ENCODE results near the gene GPR153.

The GPR153 gene

DNA sequence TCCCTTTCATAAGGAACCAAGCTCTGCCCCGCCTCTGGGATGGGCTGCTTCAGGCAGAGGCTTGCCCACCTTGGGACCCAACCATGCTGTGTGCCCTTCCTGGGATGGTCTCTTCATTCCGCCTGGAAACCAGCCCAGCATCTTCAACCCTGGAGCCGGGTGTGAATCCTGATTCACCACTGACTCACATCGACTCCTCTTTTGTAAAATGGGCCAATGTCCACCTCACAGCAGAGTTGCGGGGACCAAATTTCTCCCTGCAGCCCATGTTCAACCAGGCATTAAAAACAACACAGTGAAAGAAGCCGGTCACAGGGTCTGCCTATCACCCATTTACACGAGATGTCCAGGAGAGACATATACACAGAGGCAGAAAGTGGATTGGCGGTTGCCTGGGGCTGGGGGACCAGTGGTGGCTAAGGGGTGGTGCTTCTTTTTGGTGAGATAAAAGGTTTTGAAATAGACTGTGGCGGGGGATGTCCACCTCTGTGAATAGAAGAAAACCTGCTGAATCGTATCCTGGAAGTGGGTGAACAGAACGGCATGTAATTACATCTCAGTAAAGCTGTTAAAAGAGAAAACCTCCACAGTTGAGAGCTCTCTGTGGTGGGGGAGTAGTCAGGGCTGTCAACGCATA, 6.9 kb upstream of the GPR153 start:
- no peak for DNase-seq

DNA sequence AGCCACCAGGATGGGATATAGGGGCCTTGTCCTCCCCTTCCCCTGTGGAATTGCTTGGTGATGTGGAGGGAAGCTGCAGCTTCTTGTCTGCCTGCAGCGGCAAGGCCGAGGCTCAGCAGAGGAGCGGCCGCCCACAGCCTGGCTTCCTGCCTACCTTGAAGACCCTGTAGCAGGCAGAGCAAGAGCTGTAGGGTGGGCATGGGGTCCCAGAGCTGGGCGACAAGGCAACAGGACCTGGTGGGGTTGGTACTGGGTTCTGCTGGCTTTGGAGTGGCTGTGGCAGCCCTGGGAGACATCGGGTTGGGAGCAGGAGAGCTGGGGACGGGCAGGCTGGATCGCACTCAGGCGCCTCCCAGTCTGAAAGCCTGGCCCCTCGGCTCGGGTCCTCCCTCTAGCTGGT, 5.7 kb upstream of the GPR153 start:
- no peak for DNase-seq

DNA sequence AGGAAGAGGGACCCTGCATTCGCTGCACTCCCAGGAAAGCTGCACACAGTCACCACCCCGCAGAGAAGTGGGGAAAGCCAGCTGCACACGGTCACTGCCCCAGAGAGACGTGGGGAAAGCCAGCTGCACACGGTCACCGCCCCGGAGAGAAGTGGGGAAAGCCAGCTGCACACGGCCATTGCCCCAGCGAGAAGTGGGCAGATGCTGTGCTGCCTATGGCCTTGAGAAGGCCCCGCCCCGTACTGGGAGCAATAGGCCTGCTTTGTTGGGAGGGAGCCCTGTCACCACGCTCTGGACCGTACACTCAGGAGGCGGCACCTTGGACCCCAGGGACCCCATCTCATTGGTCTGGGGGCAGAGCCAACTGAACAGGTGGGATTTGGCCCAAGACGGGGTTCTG, 4.3 kb upstream of the GPR153 start:
- DNase-seq: no peak

DNA sequence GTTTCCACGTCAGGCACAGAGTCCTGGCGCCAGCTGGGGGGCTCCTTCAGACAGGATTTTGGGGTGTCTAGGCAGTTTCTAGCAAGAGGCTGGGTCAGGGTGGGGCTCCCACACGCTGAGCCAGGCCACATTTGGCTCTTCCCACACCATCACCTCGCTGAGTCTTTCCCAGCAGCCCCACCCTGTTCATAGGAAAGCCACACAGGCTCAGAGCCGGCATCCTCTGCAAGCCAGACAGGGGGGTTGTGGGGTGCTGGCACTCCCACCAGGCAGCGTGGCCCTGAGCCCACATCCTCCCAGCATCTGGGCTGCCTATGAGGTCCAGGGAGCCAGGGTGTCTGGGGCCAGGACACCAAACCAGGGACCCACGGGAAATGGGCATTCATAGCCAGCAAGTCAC, 2.8 kb upstream of the GPR153 start:
- no peak for DNase-seq

DNA sequence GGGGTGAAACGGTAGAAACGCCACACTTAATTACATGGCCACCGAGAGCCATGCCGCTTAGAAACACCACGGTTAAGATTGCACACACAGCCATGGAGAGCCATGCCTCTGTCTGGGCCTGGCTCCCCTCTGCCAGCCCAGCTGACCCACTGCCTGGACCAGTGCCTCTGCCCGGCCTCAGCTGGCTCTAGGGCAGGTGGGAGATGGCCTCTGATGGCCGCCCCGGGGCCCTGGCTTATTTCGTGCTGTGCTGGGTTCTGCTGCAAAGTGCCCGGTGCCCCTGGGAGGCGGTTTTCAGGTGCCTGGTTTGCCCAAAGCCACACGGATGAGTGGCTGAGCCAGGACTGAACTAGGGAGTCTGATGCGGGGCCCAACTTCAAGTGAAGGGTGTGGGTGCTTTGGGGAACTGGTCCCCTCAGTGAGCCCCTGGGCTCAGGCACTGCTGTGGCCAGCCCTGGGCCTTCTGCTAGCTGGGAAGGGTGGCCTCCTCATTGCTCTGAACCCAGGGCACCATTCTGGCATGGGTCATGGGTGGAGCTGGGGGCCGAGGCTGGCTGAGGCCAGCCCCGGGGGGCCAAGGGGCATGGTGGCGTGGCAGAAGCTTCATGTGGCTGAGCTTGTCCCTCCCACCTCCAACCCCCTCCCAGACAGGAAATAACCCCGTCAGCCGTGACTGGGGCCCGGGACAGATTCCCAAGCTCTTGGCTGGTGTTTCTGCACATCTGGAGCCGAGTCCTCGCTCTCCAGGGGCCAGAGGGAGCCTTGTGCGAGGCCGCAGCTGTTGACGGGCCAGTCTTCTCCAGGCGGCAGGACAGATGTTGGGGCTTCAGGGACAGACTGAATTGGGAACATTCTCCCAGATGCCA, 1.9 kb upstream of the GPR153 start:
- DNase-seq: no peak

DNA sequence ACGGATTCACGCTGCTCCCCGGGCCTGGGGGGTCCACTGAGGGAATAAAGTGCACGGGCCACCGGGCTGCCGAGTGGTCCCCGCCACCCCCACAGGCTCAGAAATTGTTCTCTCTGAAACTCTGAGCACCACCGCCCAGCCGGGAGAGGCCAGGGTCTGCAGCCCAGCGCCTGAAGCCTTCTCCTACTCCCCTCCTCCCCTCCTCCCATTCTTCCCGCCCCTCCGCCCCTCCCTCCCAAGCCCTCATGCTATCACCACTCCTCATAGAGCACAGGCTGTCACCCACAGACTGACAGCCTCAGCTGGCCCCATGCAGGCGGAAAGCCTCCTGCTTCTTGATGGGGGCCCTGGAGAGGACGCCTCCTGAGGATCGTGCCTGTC, 707 bp upstream of the GPR153 start:
- no peak for DNase-seq

DNA sequence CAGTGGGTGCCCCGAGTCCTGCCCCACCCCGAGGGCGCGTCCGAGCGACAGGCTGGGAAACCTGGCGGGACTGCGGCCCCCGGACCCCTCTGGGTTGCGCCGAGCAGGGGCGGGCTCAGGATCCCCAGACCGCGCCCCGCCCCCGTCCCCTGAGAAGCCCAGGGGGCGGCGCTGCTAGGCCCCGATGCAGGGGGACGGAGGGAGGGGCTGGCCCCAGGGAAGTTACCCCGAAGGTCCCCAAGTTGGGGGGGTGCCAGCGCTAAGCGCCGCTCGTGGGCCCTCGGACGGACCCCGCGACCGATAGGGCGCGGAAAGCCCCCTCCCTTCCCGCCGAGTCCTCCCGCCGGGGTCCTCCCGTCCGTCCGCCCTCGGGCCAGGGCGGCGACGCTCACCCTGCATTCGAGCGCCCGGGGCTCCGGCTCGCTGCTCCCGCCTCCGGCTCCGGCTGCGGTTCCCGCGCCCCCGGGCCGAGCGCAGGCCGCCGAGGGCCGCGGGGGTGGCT, 414 bp downstream of the GPR153 start:
- no peak for DNase-seq

DNA sequence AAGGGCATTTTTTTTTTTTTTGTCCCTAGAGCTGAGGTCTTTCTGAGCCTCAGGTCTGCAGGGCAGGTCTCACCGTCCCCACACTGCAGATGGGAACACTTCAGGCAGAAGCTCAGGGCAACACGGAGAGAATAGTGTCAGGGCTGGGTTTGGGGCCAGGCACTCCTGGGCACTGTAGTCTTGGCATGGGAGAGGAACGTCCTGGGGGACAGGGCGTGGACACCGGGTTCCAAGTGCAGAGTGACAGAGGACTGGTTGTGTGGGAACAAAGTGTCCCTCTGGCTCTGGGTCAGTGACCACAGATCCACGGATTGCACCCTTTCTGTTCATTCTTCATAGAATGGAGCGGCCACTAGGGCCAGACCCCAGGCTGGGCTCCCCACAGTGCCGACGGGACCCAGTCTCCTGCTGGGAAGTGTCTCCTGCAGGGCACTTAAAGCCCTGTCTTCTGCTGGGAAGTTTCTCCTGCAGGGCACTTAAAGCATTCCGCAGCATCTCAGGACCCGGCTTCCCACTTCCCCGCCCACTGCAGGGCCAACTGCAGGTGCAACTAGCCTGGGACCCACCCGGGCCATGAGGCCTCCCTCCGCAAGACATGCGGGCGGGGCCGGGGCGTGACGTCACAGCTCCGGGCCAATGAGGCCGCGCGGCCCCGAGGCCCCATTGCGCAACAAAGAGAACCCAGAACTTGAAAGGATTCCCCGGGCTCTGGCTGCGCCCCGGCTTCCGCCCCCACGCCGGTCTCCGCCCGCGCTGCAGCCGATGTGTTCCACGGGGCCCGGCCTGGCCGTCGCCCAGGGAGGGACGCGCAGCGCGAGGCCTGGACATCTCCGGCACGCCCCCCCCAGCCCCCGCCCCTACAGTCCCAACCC, 1.2 kb downstream of the GPR153 start:
- DNase-seq: no peak

DNA sequence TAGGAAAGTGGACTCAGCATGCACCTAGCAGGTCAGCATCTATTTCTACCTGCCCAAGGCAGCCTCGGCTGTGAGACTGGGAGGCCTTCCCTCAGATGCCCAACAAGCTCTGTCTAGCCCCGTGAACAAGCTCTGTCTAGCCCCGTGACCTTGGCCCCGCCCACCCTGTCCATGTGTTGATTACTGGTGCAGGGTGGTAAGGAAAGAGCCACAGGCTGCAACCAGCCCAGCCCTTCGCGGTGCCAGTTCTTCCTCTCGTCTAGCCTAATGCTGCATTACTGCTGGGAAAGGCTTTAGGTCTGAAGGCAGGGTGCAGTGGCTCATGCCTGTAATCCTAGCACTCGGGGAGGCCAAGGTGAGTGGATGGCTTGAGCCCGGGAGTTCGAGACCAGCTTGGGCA, 2.2 kb downstream of the GPR153 start:
- DNase-seq: no peak

DNA sequence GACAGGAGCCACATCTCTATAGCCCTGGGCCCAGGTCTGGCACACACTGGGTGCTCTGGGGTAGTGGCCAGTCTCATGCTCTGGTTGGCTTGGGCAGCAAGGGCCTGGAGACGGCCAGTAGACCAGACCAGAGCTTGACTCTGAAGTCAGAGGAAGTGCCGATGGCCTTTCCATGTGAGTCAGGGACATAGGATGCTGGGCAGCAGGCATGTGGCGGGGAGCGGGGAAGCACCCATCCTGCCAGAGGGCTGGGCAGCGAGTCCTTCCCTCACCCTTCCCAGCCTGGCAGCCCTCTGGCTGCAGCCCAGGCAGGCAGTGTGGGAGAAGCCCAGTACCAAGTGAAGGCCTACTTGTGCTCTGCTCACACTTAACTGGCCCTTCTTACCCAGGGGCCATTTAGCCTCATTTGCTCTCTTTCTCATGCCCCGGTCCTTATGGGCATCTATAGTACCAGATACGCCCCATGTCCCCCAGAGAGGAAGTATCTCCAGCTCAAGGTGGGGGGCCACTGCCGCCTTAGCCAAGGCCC, 3.3 kb downstream of the GPR153 start:
- DNase-seq: no peak

DNA sequence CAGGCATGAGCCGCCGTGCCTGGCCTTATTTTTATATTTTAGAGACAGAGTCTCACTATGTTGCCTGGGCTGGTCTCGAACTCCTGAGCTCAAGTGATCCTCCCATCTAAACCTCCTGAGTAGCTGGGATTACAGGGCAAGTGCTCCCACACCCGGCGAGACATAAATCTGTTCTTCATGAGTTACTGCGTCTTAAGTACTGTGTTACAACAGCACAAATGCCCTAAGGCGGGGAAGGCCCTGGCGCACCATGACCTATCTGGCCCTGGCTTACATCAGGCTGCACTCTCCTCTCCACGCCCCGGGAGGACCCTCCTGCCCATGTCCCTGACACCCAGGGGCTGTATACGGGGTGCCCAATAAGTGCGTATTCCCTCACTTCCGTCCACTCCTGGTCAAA, 4.3 kb downstream of the GPR153 start:
- no peak for DNase-seq

DNA sequence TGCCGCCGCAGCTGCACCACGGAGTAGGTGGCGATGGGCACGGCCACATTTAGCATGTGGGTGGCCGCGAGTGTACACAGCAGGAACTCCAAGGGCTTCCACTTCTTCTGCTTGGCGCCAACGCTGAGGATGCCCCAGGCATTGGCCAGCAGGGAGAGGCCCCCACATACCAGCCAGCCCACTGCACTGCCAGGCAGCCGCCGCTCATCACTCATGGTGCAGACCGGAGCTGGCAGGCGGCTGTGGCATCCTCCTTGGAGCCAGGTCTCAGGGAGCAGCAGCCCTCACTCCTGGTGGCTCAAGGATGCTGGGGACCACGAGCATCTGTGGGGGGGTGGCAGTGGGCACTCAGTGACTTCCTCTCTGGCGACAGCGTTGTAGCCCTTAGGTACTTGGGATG, 6.2 kb downstream of the GPR153 start:
- DNase-seq: no peak

DNA sequence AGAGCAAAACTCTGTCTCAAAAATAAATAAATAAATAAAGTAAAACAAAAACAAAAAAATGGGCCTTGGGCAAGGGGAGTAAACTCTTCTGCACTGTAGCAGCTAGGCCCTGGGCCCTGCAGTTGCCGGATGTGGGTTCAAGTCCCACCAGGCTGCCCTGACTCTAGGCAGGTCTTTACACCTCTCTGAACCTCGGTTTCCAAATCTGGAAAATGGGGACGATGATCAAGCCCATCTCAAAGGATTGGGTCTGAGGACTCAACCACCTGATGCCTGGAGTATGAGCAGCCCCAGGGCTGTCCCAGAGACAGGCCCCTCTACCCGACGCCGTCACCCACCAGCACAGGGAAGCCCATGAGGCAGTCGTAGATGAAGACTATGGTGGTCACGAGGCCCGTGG, 7.5 kb downstream of the GPR153 start:
- no peak for DNase-seq

DNA sequence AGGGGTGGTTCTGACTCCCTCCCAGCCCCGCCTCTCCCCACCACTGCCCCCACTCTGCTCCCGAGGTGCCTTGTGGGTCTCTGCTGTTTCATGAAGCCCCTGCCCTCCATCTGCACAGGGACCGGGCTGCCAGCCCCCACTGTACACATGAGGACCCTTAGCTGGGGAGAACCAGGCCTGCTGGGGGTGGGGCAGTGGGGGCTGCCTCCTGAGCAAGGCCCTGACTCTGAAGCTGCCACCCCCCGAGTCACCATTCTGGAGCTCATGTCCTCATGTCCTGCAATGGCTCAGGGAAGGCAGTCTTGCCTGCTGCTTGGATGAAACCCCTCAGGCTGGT, 8.6 kb downstream of the GPR153 start:
- no peak for DNase-seq

DNA sequence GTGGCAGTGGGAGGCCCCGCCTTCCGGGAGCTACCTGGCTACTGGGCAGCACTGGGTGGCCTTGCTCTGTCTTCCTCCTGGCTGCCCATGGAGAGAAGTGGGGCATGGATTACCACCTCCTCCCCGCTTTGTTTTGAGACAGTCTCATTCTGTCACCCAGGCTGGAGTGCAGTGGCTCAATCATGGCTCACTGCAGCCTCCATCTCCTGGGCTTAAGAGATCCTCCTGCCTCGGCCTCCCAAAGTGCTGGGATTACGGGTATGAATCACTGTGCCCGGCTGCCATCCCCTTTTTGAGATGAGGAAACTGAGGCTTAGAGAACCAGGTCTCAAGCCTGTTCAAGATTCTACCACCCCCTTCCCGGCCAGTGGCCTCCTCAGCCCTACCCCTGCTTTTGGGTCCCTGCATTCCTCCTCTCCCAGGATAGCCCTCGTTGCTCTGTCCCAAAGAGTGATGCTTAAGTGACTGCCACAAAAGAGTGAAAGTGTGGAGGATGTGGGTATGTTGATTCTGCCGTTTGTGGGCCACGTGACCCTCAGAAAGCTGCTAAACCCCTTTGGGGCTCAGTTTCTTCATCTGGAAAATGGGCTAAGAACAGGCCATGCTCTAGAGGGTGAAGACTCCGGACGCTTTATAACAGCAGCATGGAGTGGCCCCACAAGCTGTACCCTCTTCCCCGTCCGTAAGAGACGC, 9.1 kb downstream of the GPR153 start:
- DNase-seq: no peak

DNA sequence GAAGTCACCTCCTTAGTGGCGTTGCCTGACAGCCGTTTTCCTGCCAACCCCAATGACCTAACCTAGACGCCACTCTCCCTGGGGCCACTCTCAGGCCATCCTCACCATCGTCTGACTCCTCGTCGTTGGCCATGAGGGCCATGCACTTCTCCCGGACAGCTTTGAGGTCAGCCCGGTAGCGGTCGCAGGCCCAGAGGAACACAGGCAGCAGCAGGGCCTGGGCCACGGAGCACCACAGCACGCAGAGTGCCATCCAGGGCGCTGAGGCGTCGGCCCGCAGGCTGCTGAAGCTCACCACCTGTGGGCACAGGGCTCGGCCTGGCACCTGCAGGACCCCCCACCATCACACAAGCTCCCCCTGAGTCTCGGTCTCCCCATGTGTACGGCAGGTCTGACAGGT, 9.7 kb downstream of the GPR153 start:
- no peak for DNase-seq

DNA sequence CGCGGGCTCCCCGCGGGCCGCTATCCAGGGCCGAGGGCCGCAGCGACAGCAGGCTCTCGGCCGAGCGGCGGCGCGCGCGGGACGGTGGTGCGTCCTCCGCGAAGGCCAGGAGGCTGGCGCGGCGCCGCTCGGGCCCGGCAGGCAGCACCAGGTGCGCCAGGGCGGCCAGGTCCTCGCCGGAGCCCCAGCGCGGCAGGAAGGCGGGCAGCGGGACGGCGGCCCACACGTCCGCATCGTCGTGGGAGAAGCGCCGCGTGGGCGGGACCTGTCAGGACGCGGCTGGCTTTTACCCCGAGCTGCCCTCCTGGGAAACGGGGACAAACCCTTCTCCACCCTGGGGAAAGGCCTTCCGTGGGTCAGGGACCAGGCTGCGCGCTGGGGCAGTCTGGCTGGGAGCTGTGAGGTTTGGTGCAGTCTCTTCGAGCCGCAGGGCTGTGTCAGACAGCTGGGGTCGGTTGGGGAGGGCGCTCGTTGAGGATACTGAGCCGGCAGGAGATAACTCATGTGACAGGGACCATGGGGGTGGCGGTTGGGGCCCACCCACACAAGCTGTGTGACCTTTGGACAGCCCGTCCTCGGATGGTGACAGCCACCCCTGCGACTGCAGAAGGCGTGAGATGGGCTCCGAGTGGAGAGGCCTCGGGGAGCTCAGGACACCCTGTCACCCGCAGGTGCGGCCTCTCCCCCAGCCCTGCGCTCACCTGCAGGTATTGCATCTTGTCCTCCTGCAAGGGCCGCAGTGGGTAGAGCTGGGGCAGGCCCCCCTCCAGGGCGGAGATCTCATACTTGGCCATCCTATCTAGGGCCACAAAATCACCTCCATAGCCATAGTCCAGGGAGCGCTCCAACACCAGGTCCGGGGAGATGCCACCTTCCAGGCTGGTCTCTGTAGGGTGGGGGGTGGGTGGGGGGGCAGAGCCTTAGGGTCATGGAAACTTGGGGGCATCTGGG, 10.9 kb downstream of the GPR153 start:
- DNase-seq: no peak

DNA sequence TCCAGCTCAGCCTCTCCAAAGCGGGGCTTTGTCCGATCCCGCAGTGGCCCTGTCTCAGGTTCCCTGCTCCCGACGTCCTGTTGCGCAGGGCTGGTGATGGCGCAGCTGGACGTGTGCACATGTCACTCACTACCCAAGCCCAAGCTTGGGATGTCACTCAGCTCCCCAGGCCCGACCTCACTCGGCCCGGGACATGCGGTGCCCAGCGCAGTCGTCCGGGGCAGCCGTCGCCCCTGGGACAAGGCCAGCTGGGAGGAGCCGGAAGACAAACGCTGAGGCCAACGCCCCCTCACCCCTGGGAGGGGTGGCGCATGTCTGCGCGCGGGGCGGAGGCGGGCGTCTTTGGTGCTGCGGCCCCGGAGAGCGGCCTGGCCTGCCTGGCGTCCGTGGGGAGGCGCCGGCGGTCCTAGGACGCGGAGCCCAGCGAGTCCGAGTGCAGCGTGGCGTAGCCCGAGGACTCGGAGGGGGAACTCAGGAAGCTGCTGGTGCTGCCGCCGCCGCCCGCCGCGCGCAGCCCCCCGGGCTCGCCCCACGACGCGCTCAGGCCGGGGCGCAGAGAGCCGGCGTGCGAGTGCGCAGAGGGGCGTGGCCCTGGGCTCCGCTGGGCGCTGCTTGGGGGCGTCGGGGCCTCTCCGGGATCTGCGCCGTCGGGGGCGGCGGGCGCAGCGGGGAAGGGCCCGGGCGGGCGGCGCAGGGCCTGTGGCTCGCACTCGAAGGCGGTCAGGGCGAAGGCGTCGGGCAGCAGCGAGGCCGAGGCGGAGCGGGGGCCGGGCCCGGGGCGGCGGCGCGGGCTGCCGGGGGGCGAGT, 11.8 kb downstream of the GPR153 start:
- DNase-seq: no peak

DNA sequence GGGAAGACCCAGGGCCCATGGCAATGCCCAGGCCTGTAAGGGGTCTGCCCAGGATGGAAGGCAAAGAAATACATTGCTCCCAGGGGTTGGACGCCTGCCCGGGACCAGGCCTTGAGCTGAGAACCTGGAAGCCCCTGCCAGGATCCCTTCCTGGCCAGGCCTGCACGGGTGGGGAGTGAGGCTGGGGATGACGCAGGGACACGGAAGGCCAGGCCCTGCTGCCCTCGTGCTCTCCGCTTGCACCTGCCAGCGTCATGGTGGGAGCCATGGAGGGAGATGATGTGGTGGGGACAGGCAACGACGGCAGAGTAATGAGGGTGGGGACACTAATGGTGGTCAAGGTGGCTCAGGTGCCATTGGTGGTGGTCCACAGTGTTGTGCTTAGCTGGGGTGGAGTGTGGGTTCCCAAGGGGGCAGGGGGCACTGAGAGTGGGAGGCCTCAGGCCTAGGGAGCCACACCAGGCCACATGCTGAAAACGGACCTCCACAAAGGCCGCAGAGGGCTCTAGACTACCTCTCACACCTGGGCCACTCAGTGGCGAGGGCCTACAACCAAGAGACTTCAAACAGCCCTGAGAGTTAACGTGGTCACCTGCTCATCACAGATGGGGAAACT, 12.6 kb downstream of the GPR153 start:
- no peak for DNase-seq

DNA sequence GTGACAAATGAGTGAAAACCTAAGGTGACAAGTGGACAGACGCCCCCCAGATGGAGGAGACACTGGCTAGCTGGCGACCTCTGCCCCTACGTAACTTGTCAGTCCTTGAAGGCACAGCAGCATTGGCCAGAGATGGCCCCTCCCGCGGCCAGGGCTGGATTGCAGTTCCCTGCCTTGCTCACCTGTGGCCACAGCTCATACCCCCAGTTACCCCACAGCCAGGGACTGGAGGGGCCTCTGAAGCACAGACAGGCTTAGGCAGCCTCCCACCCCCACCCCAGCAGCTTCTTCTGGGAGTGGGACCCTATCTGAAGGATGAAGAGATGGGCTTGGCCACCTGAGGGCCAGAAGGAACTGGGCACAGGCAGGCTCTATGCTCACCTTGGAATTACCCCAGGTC, 13.2 kb downstream of the GPR153 start:
- DNase-seq: no peak

Measured in NCI-H1417 treated with DMSO at 0.1 percent for 48 hours (cell line).